HepG2 (cell line): ENCODE data around the gene FAM53C. TPM values are rescaled to one million over a fixed set of nuclear protein-coding genes. Genes with fewer than 3 reads are reported as not detected.

Source experiments
- ATAC-seq: fragments of 200-7000 bp; cut with Tn5 transposase; 3 replicates; pipeline ENCODE4 v1.9.1; 2020; ENCODE audit warnings: mild to moderate bottlenecking, moderate library complexity
- BruUV-seq: library from RNA; stranded (reverse); fragments of 400-500 nt; replicated peaks from 2 replicates; lab custom pipeline; 2021; lab: Mats Ljungman, UMichigan
- CTCF ChIA-PET: fragments of 300-600 bp; formaldehyde crosslinking; extraction: SDS; loops from one replicate; lab custom pipeline; 2021; ENCODE audit warnings: low total read pairs, inconsistent platforms, low intra/inter-chr PET ratio; lab: Yijun Ruan, JAX
- POLR2A ChIA-PET: fragments of 350-600 bp; sonication (Branson Sonifier 250); formaldehyde crosslinking; loops from one replicate; lab custom pipeline; 2020; ENCODE audit warnings: antibody characterized with exemption, inconsistent platforms; lab: Yijun Ruan, JAX
- DNase-seq: peaks from one replicate; pipeline ENCODE4 v3.0.0-alpha.2; 2015; ENCODE audit warnings: low spot score
- FAIRE-seq: peaks from 3 replicates; lab custom pipeline; 2011; peaks lifted over from hg19 to GRCh38; lab: Jason Lieb, UNC
- H2AFZ ChIP-seq: one replicate; pipeline ENCODE4 v1.6.1; 2011; ENCODE audit warnings: low read length, inconsistent platforms
- H3K27ac ChIP-seq: fragments of 300-600 bp; 3 replicates; pipeline ENCODE4 v1.8.0; 2011; ENCODE audit warnings: mixed run types, mild to moderate bottlenecking, mixed read lengths, low read length, inconsistent platforms; ENCODE audit not compliant: insufficient read depth; ENCODE audit errors: extremely low read length
- H3K27me3 ChIP-seq, 2 experiments: fragments of 200-600 bp in 1 of 2; 2 replicates in 1 of 2; 3 replicates in 1 of 2; pipeline versions ENCODE4 v1.6.0 to v1.8.0; 2011; ENCODE audit warnings: low read length in 2 of 2, mild to moderate bottlenecking in 2 of 2, moderate library complexity in 2 of 2, inconsistent platforms in 1 of 2; ENCODE audit not compliant: insufficient read depth in 2 of 2, control insufficient read depth in 1 of 2
- H3K36me3 ChIP-seq, 2 experiments: fragments of 200-600 bp in 1 of 2; replicated peaks in 1 of 2; 2 replicates in 1 of 2; 3 replicates in 1 of 2; pipeline versions ENCODE4 v1.5.1 to v1.8.0; 2011; ENCODE audit warnings: low read length in 2 of 2, inconsistent platforms in 1 of 2; ENCODE audit not compliant: insufficient read depth in 2 of 2, control insufficient read depth in 1 of 2
- H3K4me1 ChIP-seq: 2 replicates; pipeline ENCODE4 v1.5.1; 2012; ENCODE audit warnings: low read length, inconsistent platforms; ENCODE audit not compliant: insufficient read depth
- H3K4me2 ChIP-seq: 2 replicates; pipeline ENCODE4 v1.6.0; 2011; ENCODE audit warnings: low read depth, low read length, inconsistent platforms
- H3K4me3 ChIP-seq, 3 experiments: fragments of 200-600 bp in 1 of 3; sonication (generic), shearing (Covaris generic) in 1 of 3; replicated peaks in 1 of 3; 2 replicates each; pipeline ENCODE4 v1.5.1; 2011 to 2016; ENCODE audit warnings: low read length in 3 of 3, inconsistent platforms in 2 of 3, low read depth in 2 of 3, mild to moderate bottlenecking in 2 of 3, control low read depth in 1 of 3, mixed read lengths in 1 of 3; ENCODE audit not compliant: insufficient read depth in 1 of 3
- H3K79me2 ChIP-seq: one replicate; pipeline ENCODE4 v1.6.1; 2011; ENCODE audit warnings: low read length, inconsistent platforms; ENCODE audit not compliant: insufficient read depth
- H3K9ac ChIP-seq: 2 replicates; pipeline ENCODE4 v1.6.0; 2011; ENCODE audit warnings: mild to moderate bottlenecking, low read depth, low read length, inconsistent platforms; ENCODE audit not compliant: insufficient read depth
- H3K9me3 ChIP-seq: 2 replicates; pipeline ENCODE4 v1.5.1; 2012; ENCODE audit warnings: mild to moderate bottlenecking, low read length
- H4K20me1 ChIP-seq: 2 replicates; pipeline ENCODE4 v1.6.0; 2011; ENCODE audit warnings: inconsistent platforms, mild to moderate bottlenecking, low read length, moderate library complexity; ENCODE audit not compliant: insufficient read depth
- CAMTA2 ChIP-seq: sonication (generic); formaldehyde crosslinking; IDR thresholded peaks from 2 replicates; pipeline ENCODE4 v1.4.0; 2020; ENCODE audit warnings: mild to moderate bottlenecking, missing genetic modification reagents, borderline replicate concordance
- EHMT2 ChIP-seq: fragments of 200-600 bp; sonication (generic); IDR thresholded peaks from 2 replicates; pipeline ENCODE4 v1.7.0; 2017; ENCODE audit warnings: antibody characterized with exemption, low read depth, low read length, borderline replicate concordance
- ETV5 ChIP-seq: IDR thresholded peaks from 2 replicates; pipeline ENCODE4 v1.6.1; 2018; ENCODE audit warnings: missing biosample characterization, missing genetic modification reagents, inconsistent platforms, borderline replicate concordance
- HMG20A ChIP-seq: IDR thresholded peaks from 2 replicates; pipeline ENCODE4 v1.6.1; 2016; ENCODE audit warnings: borderline replicate concordance
- KDM4B ChIP-seq: sonication (generic); formaldehyde crosslinking; IDR thresholded peaks from 2 replicates; pipeline ENCODE4 v1.4.0; 2020; ENCODE audit warnings: missing genetic modification reagents
- REL ChIP-seq: sonication (generic); formaldehyde crosslinking; conservative IDR thresholded peaks from 2 replicates; pipeline ENCODE4 v1.8.0; 2022; ENCODE audit warnings: mild to moderate bottlenecking, missing genetic modification reagents, moderate library complexity
- STAT5B ChIP-seq: sonication (generic); formaldehyde crosslinking; IDR thresholded peaks from 2 replicates; pipeline ENCODE4 v1.4.0; 2020; ENCODE audit warnings: missing genetic modification reagents
- TCF7 ChIP-seq: sonication (generic); IDR thresholded peaks from 2 replicates; pipeline ENCODE4 v1.6.1; 2016; ENCODE audit warnings: antibody characterized with exemption, low read depth
- ZNF232 ChIP-seq: sonication (generic); formaldehyde crosslinking; IDR thresholded peaks from 2 replicates; pipeline ENCODE4 v1.4.0; 2020; ENCODE audit warnings: missing genetic modification reagents, borderline replicate concordance
- ZNF709 ChIP-seq: sonication (generic); formaldehyde crosslinking; IDR thresholded peaks from 2 replicates; pipeline ENCODE4 v1.5.0; 2020; ENCODE audit warnings: mild to moderate bottlenecking, missing genetic modification reagents
- ZNF710 ChIP-seq: sonication (generic); formaldehyde crosslinking; IDR thresholded peaks from 2 replicates; pipeline ENCODE4 v1.5.0; 2020; ENCODE audit warnings: mild to moderate bottlenecking, missing genetic modification reagents, borderline replicate concordance
- ZNF800 ChIP-seq: sonication (generic); formaldehyde crosslinking; IDR thresholded peaks from 2 replicates; pipeline ENCODE4 v1.4.0; 2020; ENCODE audit warnings: missing genetic modification reagents
- ZNF816 ChIP-seq: sonication (generic); formaldehyde crosslinking; IDR thresholded peaks from 2 replicates; pipeline ENCODE4 v1.8.0; 2022; ENCODE audit warnings: missing genetic modification reagents, mild to moderate bottlenecking, borderline replicate concordance
- WGBS: methylation state at CpG from one replicate; pipeline ENCODE4 v1.1.6; 2017; ENCODE audit warnings: low lambda C conversion rate; 5-methylcytosine and 5-hydroxymethylcytosine counted together
- in situ Hi-C: cut with HindIII; loops from 2 replicates; pipeline ENCODE4 v1.10.0; 2017; ENCODE audit warnings: low pct_unique_long_range_greater_than_20kb; ENCODE audit not compliant: extremely low pct_ligation_motif_present
- intact Hi-C: fragments of 100-400 bp; cut with micrococcal nuclease; formaldehyde crosslinking; loops from one replicate; pipeline ENCODE4 v1.10.0; 2022; ENCODE audit not compliant: unreplicated experiment
- polyA plus RNA-seq, 8 experiments: library from polyadenylated mRNA; depleted of rRNA in 3 of 8; stranded (reverse) in 7 of 8; unstranded in 1 of 8; fragments of >200 nt; fragmentation: Illumina TruSeq in 4 of 8; extraction: Trizol in 4 of 8; gene quantifications; 2 replicates each; pipeline versions ENCODE4 v1.2.1 to v1.2.3, GENCODE V29; 2011 to 2016; ENCODE audit warnings: low read depth in 4 of 8, missing spikeins in 1 of 8, mixed read lengths in 1 of 8; ENCODE audit not compliant: insufficient read depth in 1 of 8
- total RNA-seq, 5 experiments: library from RNA; depleted of rRNA; stranded (reverse); fragments of >200 nt; fragmentation: Illumina TruSeq; extraction: Trizol; gene quantifications; 2 replicates each; pipeline ENCODE4 v1.2.3, GENCODE V29; 2016; ENCODE audit warnings: low read depth in 1 of 5
- TF ChIP-seq, protein P1 (sequence below): sonication (generic); formaldehyde crosslinking; IDR thresholded peaks from 2 replicates; pipeline ENCODE4 v1.5.0; 2020; ENCODE audit warnings: mild to moderate bottlenecking, missing genetic modification reagents, moderate library complexity
- TF ChIP-seq, protein P2 (sequence below): IDR thresholded peaks from 2 replicates; pipeline ENCODE4 v1.6.1; 2016

FAM53C gene
- total and polyA plus RNA-seq, 2 of the 13 experiments (the other 11 are each of a cell fraction or from before 2014, with no cell fraction given) = 26.9 to 30.1 TPM

- TF ChIP-seq ZNF800 (no peak), TCF7 (no peak)
Observed at GRCh38 chr5:138369261-138369660, 31.2 kb downstream of the FAM53C start (continued).

GRCh38 chr5:138369706-138370105 lies 31.6 kb downstream of the FAM53C start:
- ATAC-seq (no peak), DNase-seq (no peak), FAIRE-seq (no peak)
- in situ Hi-C loops (no loop called here), intact Hi-C loops (no loop called here)
- POLR2A ChIA-PET = interaction anchor here (1.3 kb wide), 1 partner anchor 32 kb away, joined by 4 read pairs; the partner anchor contains the start of gene FAM53C
- H3K9me3 ChIP-seq = no peaks in the 10 kb centered on the region
- BruUV-seq = no TSS peak
- H4K20me1 ChIP-seq = peaks cover 9% of the 10 kb centered on the region
- peaks cover 0 to 16% of the 10 kb centered on the region in 2 experiments; a peak in 3 of 5 replicates for H3K36me3 ChIP-seq
- no peak overlapping the region for H3K9ac ChIP-seq
- H3K79me2 ChIP-seq = peaks cover 63% of the 10 kb centered on the region
- H3K27me3 ChIP-seq = no peaks in the 10 kb centered on the region
- TF ChIP-seq STAT5B (no peak), CAMTA2 (no peak), KDM4B (CRISPR knock-in tag) (no peak), ZNF232 (no peak), ETV5 (CRISPR knock-in tag) (no peak), ZNF710 (CRISPR knock-in tag) (no peak), REL (no peak), EHMT2 (no peak), ZNF816 (no peak), ZNF709 (CRISPR knock-in tag) (no peak), HMG20A (CRISPR knock-in tag) (no peak)
- TF ChIP-seq, protein P1, sequence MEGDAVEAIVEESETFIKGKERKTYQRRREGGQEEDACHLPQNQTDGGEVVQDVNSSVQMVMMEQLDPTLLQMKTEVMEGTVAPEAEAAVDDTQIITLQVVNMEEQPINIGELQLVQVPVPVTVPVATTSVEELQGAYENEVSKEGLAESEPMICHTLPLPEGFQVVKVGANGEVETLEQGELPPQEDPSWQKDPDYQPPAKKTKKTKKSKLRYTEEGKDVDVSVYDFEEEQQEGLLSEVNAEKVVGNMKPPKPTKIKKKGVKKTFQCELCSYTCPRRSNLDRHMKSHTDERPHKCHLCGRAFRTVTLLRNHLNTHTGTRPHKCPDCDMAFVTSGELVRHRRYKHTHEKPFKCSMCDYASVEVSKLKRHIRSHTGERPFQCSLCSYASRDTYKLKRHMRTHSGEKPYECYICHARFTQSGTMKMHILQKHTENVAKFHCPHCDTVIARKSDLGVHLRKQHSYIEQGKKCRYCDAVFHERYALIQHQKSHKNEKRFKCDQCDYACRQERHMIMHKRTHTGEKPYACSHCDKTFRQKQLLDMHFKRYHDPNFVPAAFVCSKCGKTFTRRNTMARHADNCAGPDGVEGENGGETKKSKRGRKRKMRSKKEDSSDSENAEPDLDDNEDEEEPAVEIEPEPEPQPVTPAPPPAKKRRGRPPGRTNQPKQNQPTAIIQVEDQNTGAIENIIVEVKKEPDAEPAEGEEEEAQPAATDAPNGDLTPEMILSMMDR = no peak
- TF ChIP-seq, protein P2, sequence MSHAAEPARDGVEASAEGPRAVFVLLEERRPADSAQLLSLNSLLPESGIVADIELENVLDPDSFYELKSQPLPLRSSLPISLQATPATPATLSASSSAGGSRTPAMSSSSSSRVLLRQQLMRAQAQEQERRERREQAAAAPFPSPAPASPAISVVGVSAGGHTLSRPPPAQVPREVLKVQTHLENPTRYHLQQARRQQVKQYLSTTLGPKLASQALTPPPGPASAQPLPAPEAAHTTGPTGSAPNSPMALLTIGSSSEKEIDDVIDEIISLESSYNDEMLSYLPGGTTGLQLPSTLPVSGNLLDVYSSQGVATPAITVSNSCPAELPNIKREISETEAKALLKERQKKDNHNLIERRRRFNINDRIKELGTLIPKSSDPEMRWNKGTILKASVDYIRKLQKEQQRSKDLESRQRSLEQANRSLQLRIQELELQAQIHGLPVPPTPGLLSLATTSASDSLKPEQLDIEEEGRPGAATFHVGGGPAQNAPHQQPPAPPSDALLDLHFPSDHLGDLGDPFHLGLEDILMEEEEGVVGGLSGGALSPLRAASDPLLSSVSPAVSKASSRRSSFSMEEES (CRISPR knock-in tag) = no peak
- no peak overlapping the region for H3K4me3 ChIP-seq
- peaks cover 22% of the 10 kb centered on the region for H3K4me1 ChIP-seq
- H2AFZ ChIP-seq = no peak overlapping the region
- no peak overlapping the region for H3K27ac ChIP-seq
- CTCF ChIA-PET = no interaction called here
- 100% methylated on average over 2 of the region's 2 CpGs for WGBS
- H3K4me2 ChIP-seq = no peak overlapping the region
